Prostate gland (tissue), 2 donors: ENCODE measurements around the gene MET.
"Not testable (repeated sequence)": the region's sequence is repeated elsewhere in the genome, so short reads cannot be mapped to it uniquely, and the experiment has no call there.

Experiments used
- CTCF ChIP-seq, 4 experiments: fragments of 200-600 bp in 2 of 4; fragments of 450-650 bp in 2 of 4; sonication (generic) in 2 of 4; IDR thresholded peaks; 1 replicate in 3 of 4; 2 replicates in 1 of 4; pipeline ENCODE4 v1.5.1; 2016 to 2019; ENCODE audit warnings: antibody characterized with exemption in 4 of 4, mild to moderate bottlenecking in 2 of 4, moderate library complexity in 2 of 4
- POLR2A ChIP-seq: fragments of 450-650 bp; IDR thresholded peaks from one replicate; pipeline ENCODE4 v1.6.1; 2016; ENCODE audit warnings: antibody characterized with exemption, mild to moderate bottlenecking

GRCh38 chr7:116743835-116744234 lies 71.8 kb downstream of the MET start:
- TF ChIP-seq CTCF (IDR thresholded peaks at IDR 0.05); POLR2A: not testable (repeated sequence)
